ENCODE measurements around the gene NOS1AP.
A peak's percentile ranks its signal among the peaks of the same experiment; 100 is the strongest.
"Not testable (repeated sequence)": the region's sequence is repeated elsewhere in the genome, so short reads cannot be mapped to it uniquely, and the experiment has no call there.

Gene NOS1AP

GRCh38 chr1:162055062-162055461 is 14.4 kb upstream of the NOS1AP start:
- no peak overlapping the region for H3K4me3 ChIP-seq (ENCODE audit: low read length)
- TF ChIP-seq CTCF (IDR thresholded peaks at IDR 0.05; ENCODE audit: insufficient read depth, low read depth, low read length, missing control alignments), result no peak
- peak; percentile 92 for DNase-seq (ENCODE audit: low read depth)

GRCh38 chr1:162056043-162056442 is 13.4 kb upstream of the NOS1AP start:
- no peak overlapping the region for H3K4me3 ChIP-seq (ENCODE audit: low read length)
- peak; percentile 98 for TF ChIP-seq CTCF (IDR thresholded peaks at IDR 0.05; ENCODE audit: insufficient read depth, low read depth, low read length, missing control alignments)
- DNase-seq (ENCODE audit: low read depth), result peak; percentile 71

- H3K4me3 ChIP-seq (ENCODE audit: low read length), result no peak overlapping the region
- DNase-seq (ENCODE audit: low read depth), result no peak
- TF ChIP-seq CTCF (IDR thresholded peaks at IDR 0.05; ENCODE audit: insufficient read depth, low read depth, low read length, missing control alignments), result no peak
Measured at GRCh38 chr1:162056579-162056978, 12.9 kb upstream of the NOS1AP start.

GRCh38 chr1:162059721-162060120 is 9.8 kb upstream of the NOS1AP start:
- TF ChIP-seq CTCF (IDR thresholded peaks at IDR 0.05; ENCODE audit: insufficient read depth, low read depth, low read length, missing control alignments), result no peak
- no peak overlapping the region for H3K4me3 ChIP-seq (ENCODE audit: low read length)
- peak; percentile 67 for DNase-seq (ENCODE audit: low read depth)

GRCh38 chr1:162060314-162060713 is 9.2 kb upstream of the NOS1AP start:
- no peak for TF ChIP-seq CTCF (IDR thresholded peaks at IDR 0.05; ENCODE audit: insufficient read depth, low read depth, low read length, missing control alignments)
- no peak for DNase-seq (ENCODE audit: low read depth)
- no peak overlapping the region for H3K4me3 ChIP-seq (ENCODE audit: low read length)

GRCh38 chr1:162062542-162063015 is 6.9 kb upstream of the NOS1AP start:
- DNase-seq (ENCODE audit: low read depth), result no peak
- no peak overlapping the region for H3K4me3 ChIP-seq (ENCODE audit: low read length)
- no peak for TF ChIP-seq CTCF (IDR thresholded peaks at IDR 0.05; ENCODE audit: insufficient read depth, low read depth, low read length, missing control alignments)

GRCh38 chr1:162065016-162065415 is 4.5 kb upstream of the NOS1AP start:
- TF ChIP-seq CTCF (IDR thresholded peaks at IDR 0.05; ENCODE audit: insufficient read depth, low read depth, low read length, missing control alignments), result no peak
- H3K4me3 ChIP-seq (ENCODE audit: low read length), result no peak overlapping the region
- DNase-seq (ENCODE audit: low read depth), result no peak

- not testable (repeated sequence) for H3K4me3 ChIP-seq (ENCODE audit: low read length); DNase-seq (ENCODE audit: low read depth)
Measured at GRCh38 chr1:162066836-162067235, 2.7 kb upstream of the NOS1AP start.

All from epithelial cell of esophagus (primary cell).